ENCODE results near the gene TAF11L10.
"Not testable (repeated sequence)": the region's sequence is repeated elsewhere in the genome, so short reads cannot be mapped to it uniquely, and the experiment has no call there.

Gene TAF11L10

GRCh38 chr5:17604951-17605350 lies 7.3 kb upstream of the TAF11L10 start:
- TF ChIP-seq CTCF (IDR thresholded peaks at IDR 0.05; ENCODE audit: insufficient read depth, low read depth, low read length, missing control alignments), result no peak
- no peak for DNase-seq (ENCODE audit: low read depth)
- no peak overlapping the region for H3K4me3 ChIP-seq (ENCODE audit: low read depth, low read length)

GRCh38 chr5:17603880-17604279 lies 6.3 kb upstream of the TAF11L10 start, which contains the start of gene TAF11L11:
Gene TAF11L11 (plus strand): TSS chr5:17604183.
- not testable (repeated sequence) for DNase-seq (ENCODE audit: low read depth); H3K4me3 ChIP-seq (ENCODE audit: low read depth, low read length)

- H3K4me3 ChIP-seq (ENCODE audit: low read depth, low read length); DNase-seq (ENCODE audit: low read depth): not testable (repeated sequence)
Observed at GRCh38 chr5:17594255-17594654, 3.4 kb downstream of the TAF11L10 start, which contains the start of gene TAF11L9. Gene TAF11L9 (minus strand): TSS chr5:17594394.

- not testable (repeated sequence) for DNase-seq (ENCODE audit: low read depth); H3K4me3 ChIP-seq (ENCODE audit: low read depth, low read length)
Observed at GRCh38 chr5:17590860-17591259, 6.8 kb downstream of the TAF11L10 start, which contains the start of gene TAF11L8. Gene TAF11L8 (minus strand): TSS chr5:17590960.

- not testable (repeated sequence) for DNase-seq (ENCODE audit: low read depth); H3K4me3 ChIP-seq (ENCODE audit: low read depth, low read length)
Observed at GRCh38 chr5:17585658-17586057, 12.0 kb downstream of the TAF11L10 start, which contains the start of gene TAF11L7. Gene TAF11L7 (minus strand): TSS chr5:17585758.
